ENCODE measurements around the gene RNASEH2B.
A peak's percentile ranks its signal among the peaks of the same experiment; 100 is the strongest.

Gene RNASEH2B

GRCh38 chr13:50909605-50910484, at the start of gene RNASEH2B:
Gene RNASEH2B, plus strand, starts transcription at chr13:50909791. Its CDS starts 286 bp downstream, at chr13:50910077.
- peak; percentile 46 to 54 for DNase-seq (ENCODE audit: low read depth in 2 of 2)

GRCh38 chr13:50864492-50864891, 45.1 kb upstream of the RNASEH2B start:
- DNase-seq (ENCODE audit: low read depth in 2 of 2), result no peak

GRCh38 chr13:50866817-50867636, 42.6 kb upstream of the RNASEH2B start:
- no peak for DNase-seq (ENCODE audit: low read depth in 2 of 2)

- DNase-seq (ENCODE audit: low read depth in 2 of 2), result no peak
These were observed 42.0 kb upstream of the RNASEH2B start for GRCh38 chr13:50867637-50867945.

- no peak for DNase-seq (ENCODE audit: low read depth in 2 of 2)
These were observed 38.2 kb upstream of the RNASEH2B start for GRCh38 chr13:50871405-50871804.

- DNase-seq (ENCODE audit: low read depth in 2 of 2), result no peak
These were observed 36.1 kb upstream of the RNASEH2B start for GRCh38 chr13:50873467-50873866.

- no peak for DNase-seq (ENCODE audit: low read depth in 2 of 2)
These were observed 35.6 kb upstream of the RNASEH2B start for GRCh38 chr13:50873991-50874390.

- DNase-seq (ENCODE audit: low read depth in 2 of 2), result no peak
These were observed 26.7 kb upstream of the RNASEH2B start for GRCh38 chr13:50882816-50883435.

- no peak for DNase-seq (ENCODE audit: low read depth in 2 of 2)
These were observed 25.9 kb upstream of the RNASEH2B start for GRCh38 chr13:50883728-50884127.

GRCh38 chr13:50884265-50884664, 25.3 kb upstream of the RNASEH2B start:
- no peak for DNase-seq (ENCODE audit: low read depth in 2 of 2)

- no peak for DNase-seq (ENCODE audit: low read depth in 2 of 2)
These were observed 22.4 kb upstream of the RNASEH2B start for GRCh38 chr13:50887151-50887550.

GRCh38 chr13:50888362-50888761, 21.2 kb upstream of the RNASEH2B start:
- DNase-seq (ENCODE audit: low read depth in 2 of 2), result no peak

- DNase-seq (ENCODE audit: low read depth in 2 of 2), result no peak
These were observed 20.3 kb upstream of the RNASEH2B start for GRCh38 chr13:50889317-50889716.

- DNase-seq (ENCODE audit: low read depth in 2 of 2), result no peak
These were observed 18.4 kb upstream of the RNASEH2B start for GRCh38 chr13:50891206-50891605.

GRCh38 chr13:50892210-50892944, 17.2 kb upstream of the RNASEH2B start:
- DNase-seq (ENCODE audit: low read depth in 2 of 2), result no peak

- DNase-seq (ENCODE audit: low read depth in 2 of 2), result no peak
These were observed 16.3 kb upstream of the RNASEH2B start for GRCh38 chr13:50893211-50893852.

GRCh38 chr13:50894012-50894411, 15.6 kb upstream of the RNASEH2B start:
- DNase-seq (ENCODE audit: low read depth in 2 of 2), result no peak

GRCh38 chr13:50894504-50894903, 15.1 kb upstream of the RNASEH2B start:
- no peak for DNase-seq (ENCODE audit: low read depth in 2 of 2)

GRCh38 chr13:50898338-50898737, 11.3 kb upstream of the RNASEH2B start:
- DNase-seq (ENCODE audit: low read depth in 2 of 2), result no peak

- no peak for DNase-seq (ENCODE audit: low read depth in 2 of 2)
These were observed 7.9 kb upstream of the RNASEH2B start for GRCh38 chr13:50901701-50902100.

GRCh38 chr13:50905256-50905655, 4.3 kb upstream of the RNASEH2B start:
- no peak for DNase-seq (ENCODE audit: low read depth in 2 of 2)
